ENCODE results near the gene PHEX.

The PHEX gene

GRCh38 chrX:22148565-22148964 lies 116.4 kb downstream of the PHEX start:
- DNase-seq (ENCODE audit: low read depth, low spot score), result no peak

DNA sequence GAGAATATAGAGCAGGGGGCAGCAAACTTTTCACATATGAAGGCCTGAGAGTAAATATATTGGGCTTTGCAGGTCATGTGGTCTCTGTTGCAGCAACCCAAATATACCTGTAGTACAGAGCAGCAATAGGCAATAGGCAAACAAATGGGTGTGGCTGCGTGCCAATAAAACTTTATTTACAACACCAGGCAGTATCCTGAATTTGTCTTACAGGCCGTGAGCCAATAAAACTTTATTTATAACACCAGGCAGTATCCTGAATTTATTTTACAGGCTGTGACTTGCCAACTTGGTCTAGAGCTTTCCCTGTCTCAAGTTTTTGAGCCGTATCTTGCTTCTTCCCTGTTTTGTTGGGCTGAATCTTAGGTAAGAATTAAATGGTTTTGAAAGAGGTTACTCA lies 118.2 kb downstream of the PHEX start:
- no peak for DNase-seq (ENCODE audit: low read depth, low spot score)

GRCh38 chrX:22155126-22155525 lies 123.0 kb downstream of the PHEX start:
- no peak for DNase-seq (ENCODE audit: low read depth, low spot score)

DNA sequence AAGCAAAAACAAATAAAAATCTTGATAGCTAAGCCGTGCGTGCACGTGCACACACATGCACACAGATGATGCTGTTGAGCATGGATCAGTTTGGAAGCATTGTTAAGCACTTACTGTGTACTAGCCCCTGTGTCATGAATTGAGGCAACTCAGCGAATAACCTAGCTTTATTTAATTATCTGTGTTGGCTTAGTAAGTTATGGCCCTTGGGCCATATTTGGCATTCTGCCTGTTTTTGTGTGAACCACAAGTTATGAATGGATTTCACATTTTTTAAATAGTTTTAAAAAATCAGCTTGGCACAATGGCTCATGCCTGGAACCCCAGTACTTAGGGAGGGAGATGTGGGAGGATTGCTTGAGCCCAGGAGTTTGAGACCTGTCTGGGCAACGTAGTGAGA lies 126.9 kb downstream of the PHEX start:
- no peak for DNase-seq (ENCODE audit: low read depth, low spot score)

DNA sequence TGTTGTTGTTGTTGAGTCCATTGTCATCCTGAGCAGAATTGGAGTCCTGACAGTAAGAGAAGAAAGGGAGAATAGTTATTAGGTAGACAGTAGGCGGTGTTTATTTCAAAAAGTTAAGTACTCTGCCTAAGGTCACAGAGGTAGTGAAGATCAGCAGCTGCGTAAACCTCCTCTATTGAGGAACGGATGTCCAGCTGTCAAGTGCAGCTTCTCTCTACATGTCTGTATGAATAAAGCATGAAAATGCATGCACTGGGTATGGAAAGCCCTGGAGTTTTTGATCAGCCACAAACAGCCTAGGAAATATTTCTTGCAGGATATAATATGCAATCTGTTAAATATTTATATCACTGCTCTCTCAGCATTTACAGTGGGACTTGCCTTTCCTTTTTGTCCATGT lies 131.2 kb downstream of the PHEX start:
- DNase-seq (ENCODE audit: low read depth, low spot score), result no peak

DNA sequence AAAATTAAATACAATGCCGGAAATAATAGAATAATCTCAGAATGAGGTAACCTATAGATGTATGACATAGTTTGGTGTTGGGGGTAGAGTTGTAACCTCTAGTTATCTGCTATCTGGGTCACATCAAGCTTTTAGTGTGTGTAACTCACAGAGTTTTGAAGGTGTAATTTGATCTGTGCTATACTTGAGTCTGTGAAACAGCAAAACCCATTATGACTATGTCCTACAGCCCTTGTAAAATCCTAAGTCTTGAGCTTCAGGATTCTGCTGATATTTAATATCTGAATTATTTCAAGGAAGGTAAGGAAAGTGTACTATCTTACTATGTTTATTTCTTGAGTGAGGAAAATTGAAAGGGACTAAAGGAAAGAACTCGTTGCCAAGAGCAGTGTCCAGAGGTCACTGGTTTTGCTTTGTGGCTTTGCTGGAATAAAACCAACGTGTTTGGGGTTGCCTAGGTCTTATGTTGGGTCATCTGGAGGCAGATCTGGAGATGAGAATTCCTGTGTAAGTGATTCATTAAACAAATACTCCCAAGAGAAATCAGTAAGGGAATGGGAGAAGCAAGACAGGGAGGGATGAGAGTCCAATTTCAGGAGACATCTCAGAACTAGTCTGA lies 132.8 kb downstream of the PHEX start:
- no peak for DNase-seq (ENCODE audit: low read depth, low spot score)

GRCh38 chrX:22165732-22166457 lies 133.8 kb downstream of the PHEX start:
- DNase-seq (ENCODE audit: low read depth, low spot score), result no peak

GRCh38 chrX:22171287-22172060 lies 139.3 kb downstream of the PHEX start:
- DNase-seq (ENCODE audit: low read depth, low spot score), result peak; percentile 7

DNA sequence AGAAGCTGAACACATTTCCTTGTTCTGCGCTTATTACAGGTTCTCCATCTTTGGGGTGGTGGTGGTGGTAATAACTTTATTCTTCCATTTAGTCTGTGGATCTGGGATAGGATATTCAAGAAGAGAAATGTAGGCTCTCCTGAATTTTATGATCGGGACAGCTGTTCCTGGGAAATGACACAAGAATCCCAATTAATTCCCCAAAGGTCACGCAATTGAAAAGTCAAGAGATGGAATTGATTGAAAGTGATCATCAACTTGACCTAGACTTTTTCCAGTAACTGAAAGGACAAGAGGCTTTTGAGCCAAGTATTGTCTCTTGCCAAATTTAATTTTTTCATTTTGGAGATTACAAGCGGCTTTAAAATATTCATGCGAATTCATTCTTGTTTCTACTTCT lies 141.8 kb downstream of the PHEX start:
- no peak for DNase-seq (ENCODE audit: low read depth, low spot score)

DNA sequence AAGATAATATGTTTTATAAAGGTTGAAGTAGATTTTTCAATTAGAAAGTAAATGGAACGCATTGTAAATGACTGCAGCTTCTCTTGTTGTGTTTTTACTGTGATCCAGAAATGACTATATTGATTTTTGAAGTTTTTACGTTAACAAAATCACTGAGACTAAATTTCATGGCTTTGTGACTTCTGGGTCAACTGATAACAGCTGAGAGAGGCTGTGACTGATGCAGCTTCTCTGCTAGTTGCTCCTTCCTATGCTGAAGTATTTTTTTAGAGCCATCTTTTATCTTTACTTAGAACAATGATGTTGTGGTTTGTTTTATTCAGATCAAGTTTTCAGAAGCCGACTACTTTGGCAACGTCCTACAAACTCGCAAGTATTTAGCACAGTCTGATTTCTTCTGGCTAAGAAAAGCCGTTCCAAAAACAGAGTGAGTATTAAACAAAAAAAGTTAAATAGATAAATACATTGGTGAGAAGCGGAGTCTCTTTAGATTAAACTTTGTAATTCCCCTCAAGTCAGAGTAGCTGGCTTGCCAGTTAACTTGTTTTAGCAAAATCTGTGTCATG lies 145.9 kb downstream of the PHEX start:
- no peak for DNase-seq (ENCODE audit: low read depth, low spot score)

DNA sequence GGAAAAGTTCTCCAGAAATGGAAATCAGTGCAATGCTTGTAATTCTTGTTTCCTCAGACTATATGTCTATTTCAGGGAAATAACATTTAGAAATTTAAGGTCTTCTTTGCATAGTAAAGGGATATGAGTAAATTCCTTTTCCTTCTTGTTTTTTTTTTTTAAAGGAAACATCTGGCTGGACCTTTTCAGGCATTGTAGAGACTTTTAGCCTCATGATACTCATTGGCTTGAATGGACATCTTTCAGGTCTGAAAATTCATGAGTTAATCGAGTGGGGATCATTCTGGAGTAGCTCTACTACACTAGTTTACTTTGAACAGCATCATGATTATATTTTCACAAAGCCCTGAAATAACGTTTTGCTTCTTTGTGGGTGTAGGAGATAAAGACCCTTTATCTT lies 152.0 kb downstream of the PHEX start:
- DNase-seq (ENCODE audit: low read depth, low spot score), result no peak

GRCh38 chrX:22186165-22186564 lies 154.0 kb downstream of the PHEX start:
- no peak for DNase-seq (ENCODE audit: low read depth, low spot score)

DNA sequence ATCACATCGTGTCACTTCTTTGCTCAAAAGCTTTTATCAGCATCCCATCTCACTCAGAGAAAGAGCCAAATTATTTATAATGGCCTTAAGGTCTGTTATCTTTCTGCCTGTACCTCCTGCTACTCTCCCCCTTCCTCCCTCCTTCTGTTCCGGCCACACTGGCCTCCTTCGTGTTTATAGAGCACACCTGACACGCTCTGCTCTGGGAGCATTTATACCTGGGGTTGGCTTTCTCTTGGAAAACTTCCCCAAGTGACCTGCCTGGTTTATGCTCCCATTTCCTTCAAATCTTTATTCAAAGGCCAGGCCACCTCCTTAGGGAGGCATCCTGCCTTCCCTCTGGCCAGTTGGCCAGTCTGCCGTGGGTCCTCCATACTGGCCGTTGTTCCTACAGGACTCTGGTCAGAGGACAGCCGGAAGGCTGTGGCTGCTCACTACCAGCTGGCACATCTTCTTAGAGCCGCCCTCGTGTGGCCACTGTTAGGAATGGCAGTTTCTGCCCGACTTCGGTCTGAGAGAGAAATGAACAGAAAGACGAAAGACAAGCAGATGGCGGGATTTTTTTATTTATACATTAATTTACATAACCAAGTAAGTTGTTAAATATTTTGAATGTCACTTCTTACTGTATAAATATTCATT lies 160.4 kb downstream of the PHEX start:
- peak; percentile 88 for DNase-seq (ENCODE audit: low read depth, low spot score)

GRCh38 chrX:22193851-22194659 lies 161.9 kb downstream of the PHEX start:
- DNase-seq (ENCODE audit: low read depth, low spot score), result no peak

GRCh38 chrX:22194660-22194945 lies 162.5 kb downstream of the PHEX start:
- DNase-seq (ENCODE audit: low read depth, low spot score), result no peak

DNA sequence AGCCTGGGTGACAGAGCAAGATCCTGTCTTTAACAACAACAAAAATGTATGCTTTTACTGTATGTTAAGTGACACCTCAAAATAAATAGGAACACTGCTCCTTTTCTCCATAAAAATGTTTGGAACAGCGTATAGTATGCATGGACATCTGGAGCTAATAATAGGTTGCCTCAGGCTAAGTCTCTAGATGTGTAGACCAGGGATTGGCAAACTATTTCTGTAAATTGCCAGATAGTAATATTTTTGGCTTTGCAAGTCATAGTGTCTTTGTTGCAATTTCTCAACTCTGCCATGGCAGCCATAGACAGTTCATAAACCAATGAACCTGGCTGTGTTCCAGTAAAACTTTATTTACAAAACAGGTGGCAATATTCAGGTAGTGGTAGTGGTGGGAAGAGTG lies 164.0 kb downstream of the PHEX start:
- DNase-seq (ENCODE audit: low read depth, low spot score), result no peak

DNA sequence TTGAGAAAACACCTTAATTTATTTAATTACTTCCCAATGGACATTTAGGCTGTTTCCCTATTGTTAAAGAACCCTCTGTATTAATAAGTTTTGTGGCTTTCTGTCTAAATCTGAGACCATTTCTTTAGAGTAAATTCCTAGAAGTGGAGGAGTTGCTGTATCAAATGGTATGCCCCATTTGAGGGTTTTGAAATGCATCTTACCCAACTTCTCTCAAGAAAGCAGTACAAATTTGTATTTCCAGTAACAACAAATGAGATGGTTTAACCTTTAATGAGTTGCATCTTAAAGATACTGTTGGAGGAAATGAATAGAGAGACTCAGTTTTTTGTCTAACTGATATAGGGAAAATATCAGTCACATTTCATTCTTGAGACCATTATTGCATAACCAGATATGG lies 170.1 kb downstream of the PHEX start:
- no peak for DNase-seq (ENCODE audit: low read depth, low spot score)

DNA sequence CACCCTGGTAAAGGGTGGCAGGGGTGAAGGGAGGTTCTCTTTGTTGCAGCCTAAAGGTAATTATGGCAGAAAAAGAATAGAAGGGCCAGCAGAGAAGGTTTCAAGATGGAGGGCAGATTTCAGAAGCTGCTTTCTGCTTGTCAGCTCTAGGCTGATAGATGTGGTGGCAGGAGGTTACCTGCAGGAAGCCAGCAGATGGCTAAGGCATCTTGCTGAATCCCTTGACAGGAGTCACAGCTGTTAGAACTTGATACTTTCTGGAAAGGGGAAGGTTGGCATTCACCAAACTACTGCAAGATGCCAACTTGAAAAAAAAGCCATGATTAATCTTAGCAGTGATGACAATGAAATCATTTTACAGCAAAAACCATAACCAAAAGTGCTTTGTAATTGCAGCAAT lies 171.1 kb downstream of the PHEX start:
- no peak for DNase-seq (ENCODE audit: low read depth, low spot score)

- DNase-seq (ENCODE audit: low read depth, low spot score), result no peak
These were observed 174.7 kb downstream of the PHEX start for GRCh38 chrX:22206781-22207180.

GRCh38 chrX:22220941-22221340 lies 188.8 kb downstream of the PHEX start:
- no peak for DNase-seq (ENCODE audit: low read depth, low spot score)

DNA sequence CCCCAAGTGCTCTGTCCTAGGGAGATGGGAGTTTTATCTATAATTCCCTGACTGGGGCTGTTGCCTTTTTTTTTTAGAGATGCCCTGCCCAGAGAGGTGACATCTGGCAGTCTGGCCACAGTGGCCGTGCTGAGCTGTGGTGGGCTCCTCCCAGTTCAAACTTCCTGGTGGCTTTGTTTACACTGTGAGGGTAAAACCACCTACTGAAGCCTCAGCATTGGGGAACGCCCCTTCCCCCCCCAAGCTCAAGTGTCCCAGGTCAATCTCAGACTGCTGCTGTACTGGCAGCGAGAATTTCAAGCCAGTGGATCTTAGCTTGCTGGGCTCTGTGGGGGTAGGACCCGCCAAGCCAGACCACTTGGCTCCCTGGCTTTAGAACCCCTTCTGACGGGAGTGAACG lies 202.3 kb downstream of the PHEX start:
- no peak for DNase-seq (ENCODE audit: low read depth, low spot score)
